ENCODE measurements around the gene DCAKD.

DCAKD gene

GRCh38 chr17:44988044-44988942 lies 63.1 kb downstream of the DCAKD start:
- Histone ChIP-seq H3K27ac (ENCODE audit: low read depth, low read length) (no peak overlapping the region), H3K4me3 (ENCODE audit: low read depth, low read length) (no peak overlapping the region), H3K36me3 (ENCODE audit: insufficient read depth, low read length) (no peaks in the 10 kb centered on the region), H2AFZ (ENCODE audit: low read length, unreplicated experiment) (no peak overlapping the region), H3K4me1 (ENCODE audit: control insufficient read depth, insufficient read depth, low read length, unreplicated experiment) (no peaks in the 10 kb centered on the region), H3K79me2 (ENCODE audit: control insufficient read depth, insufficient read depth, low read length, unreplicated experiment) (no peaks in the 10 kb centered on the region), H3K27me3 (ENCODE audit: insufficient read depth, low read length) (peaks cover 16% of the 10 kb centered on the region)

- Histone ChIP-seq H3K27ac (ENCODE audit: low read depth, low read length) (no peak overlapping the region), H3K79me2 (ENCODE audit: control insufficient read depth, insufficient read depth, low read length, unreplicated experiment) (no peaks in the 10 kb centered on the region), H2AFZ (ENCODE audit: low read length, unreplicated experiment) (no peak overlapping the region), H3K4me1 (ENCODE audit: control insufficient read depth, insufficient read depth, low read length, unreplicated experiment) (peaks cover 17% of the 10 kb centered on the region), H3K36me3 (ENCODE audit: insufficient read depth, low read length) (no peaks in the 10 kb centered on the region), H3K4me3 (ENCODE audit: low read depth, low read length) (no peak overlapping the region), H3K27me3 (ENCODE audit: insufficient read depth, low read length) (peaks cover 16% of the 10 kb centered on the region)
These were observed 67.9 kb downstream of the DCAKD start for GRCh38 chr17:44983563-44983962.

DNA sequence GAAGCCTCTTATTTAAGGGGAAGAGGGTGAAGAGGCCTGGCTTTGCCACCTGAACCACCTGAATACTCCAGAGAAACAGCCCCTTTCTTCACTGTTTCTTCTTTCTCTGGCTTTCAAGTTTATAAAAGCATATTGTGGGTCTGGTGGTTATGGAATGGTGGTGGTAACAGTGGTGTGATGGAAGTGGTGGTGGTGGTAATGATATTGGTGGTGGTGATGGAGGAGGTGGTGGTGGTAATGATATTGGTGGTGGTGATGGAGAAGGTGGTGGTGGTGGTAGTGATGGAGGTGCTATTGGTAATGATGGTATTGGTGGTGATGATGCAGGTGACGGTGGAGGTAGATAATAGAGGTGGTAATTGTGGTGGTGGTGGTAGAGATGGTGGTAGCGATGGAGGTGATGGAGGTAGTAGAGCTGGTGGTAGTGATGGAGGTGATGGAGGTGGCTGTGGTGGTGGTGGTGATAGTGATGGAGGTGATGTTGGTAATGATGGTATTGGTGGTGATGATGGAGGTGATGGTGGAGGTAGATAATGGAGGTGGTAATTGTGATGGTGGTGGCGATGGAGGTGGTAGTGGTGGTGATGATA lies 69.2 kb downstream of the DCAKD start:
- Histone ChIP-seq H3K27ac (ENCODE audit: low read depth, low read length) (peak overlapping the region; percentile 81; the same call in 1 of the 2 replicates), H3K36me3 (ENCODE audit: insufficient read depth, low read length) (no peaks in the 10 kb centered on the region), H3K4me3 (ENCODE audit: low read depth, low read length) (peak overlapping the region; percentile 72; the same call in 1 of the 2 replicates), H2AFZ (ENCODE audit: low read length, unreplicated experiment) (no peak overlapping the region), H3K27me3 (ENCODE audit: insufficient read depth, low read length) (peaks cover 10% of the 10 kb centered on the region), H3K79me2 (ENCODE audit: control insufficient read depth, insufficient read depth, low read length, unreplicated experiment) (no peaks in the 10 kb centered on the region), H3K4me1 (ENCODE audit: control insufficient read depth, insufficient read depth, low read length, unreplicated experiment) (peaks cover 17% of the 10 kb centered on the region)

DNA sequence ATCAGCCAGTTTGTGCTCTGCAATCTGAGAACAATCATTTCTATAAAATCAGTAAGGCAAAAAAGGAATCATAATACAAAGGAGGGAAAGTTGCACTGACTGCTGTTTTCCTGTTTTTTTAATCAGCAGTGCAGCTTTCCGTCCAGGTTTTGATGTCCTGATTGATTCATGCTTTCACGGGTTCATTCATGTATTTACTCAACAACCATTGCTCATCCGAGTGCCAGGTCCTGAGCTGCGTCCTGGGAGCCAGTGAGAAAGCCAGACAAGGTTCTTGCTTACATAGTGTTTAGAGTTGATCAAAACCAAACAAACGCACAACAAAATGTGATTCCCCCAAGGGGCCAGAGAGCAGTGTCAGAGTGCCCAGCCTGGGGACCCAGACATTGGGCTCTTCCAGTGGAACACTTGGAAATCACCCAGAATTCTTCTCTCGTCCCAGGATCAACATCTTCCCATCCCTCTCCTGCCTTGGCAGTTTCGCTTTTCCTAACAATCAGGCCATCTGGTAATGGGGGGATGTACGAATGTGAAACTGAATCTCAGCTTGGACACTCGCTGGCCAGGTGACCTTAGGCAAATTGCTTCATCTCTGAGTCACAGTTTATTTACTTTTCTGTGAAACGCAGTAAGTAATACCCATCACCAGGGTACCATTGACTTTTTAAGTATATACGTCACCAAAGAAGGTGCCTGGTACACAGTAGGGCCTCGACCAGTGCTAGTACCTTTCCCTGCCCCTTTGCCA lies 70.0 kb downstream of the DCAKD start:
- Histone ChIP-seq H3K27me3 (ENCODE audit: insufficient read depth, low read length) (peaks cover 6% of the 10 kb centered on the region), H2AFZ (ENCODE audit: low read length, unreplicated experiment) (peak overlapping the region; percentile 89), H3K27ac (ENCODE audit: low read depth, low read length) (peak overlapping the region; percentile 81), H3K4me3 (ENCODE audit: low read depth, low read length) (peak overlapping the region; percentile 72), H3K79me2 (ENCODE audit: control insufficient read depth, insufficient read depth, low read length, unreplicated experiment) (no peaks in the 10 kb centered on the region), H3K4me1 (ENCODE audit: control insufficient read depth, insufficient read depth, low read length, unreplicated experiment) (peaks cover 17% of the 10 kb centered on the region), H3K36me3 (ENCODE audit: insufficient read depth, low read length) (no peaks in the 10 kb centered on the region)

- no peak overlapping the region for H2AFZ ChIP-seq (ENCODE audit: low read length, unreplicated experiment)
- H3K79me2 ChIP-seq (ENCODE audit: control insufficient read depth, insufficient read depth, low read length, unreplicated experiment): no peaks in the 10 kb centered on the region
- no peak overlapping the region for H3K27ac ChIP-seq (ENCODE audit: low read depth, low read length)
- H3K4me3 ChIP-seq (ENCODE audit: low read depth, low read length): no peak overlapping the region
- peaks cover 17% of the 10 kb centered on the region for H3K4me1 ChIP-seq (ENCODE audit: control insufficient read depth, insufficient read depth, low read length, unreplicated experiment)
- H3K27me3 ChIP-seq (ENCODE audit: insufficient read depth, low read length): no peaks in the 10 kb centered on the region
- H3K36me3 ChIP-seq (ENCODE audit: insufficient read depth, low read length): no peaks in the 10 kb centered on the region
These were observed 71.9 kb downstream of the DCAKD start for GRCh38 chr17:44979426-44979995.

- Histone ChIP-seq H3K4me1 (ENCODE audit: control insufficient read depth, insufficient read depth, low read length, unreplicated experiment) (peaks cover 17% of the 10 kb centered on the region), H3K36me3 (ENCODE audit: insufficient read depth, low read length) (no peaks in the 10 kb centered on the region), H3K4me3 (ENCODE audit: low read depth, low read length) (no peak overlapping the region), H3K27me3 (ENCODE audit: insufficient read depth, low read length) (no peaks in the 10 kb centered on the region), H2AFZ (ENCODE audit: low read length, unreplicated experiment) (no peak overlapping the region), H3K79me2 (ENCODE audit: control insufficient read depth, insufficient read depth, low read length, unreplicated experiment) (no peaks in the 10 kb centered on the region), H3K27ac (ENCODE audit: low read depth, low read length) (no peak overlapping the region)
These were observed 72.6 kb downstream of the DCAKD start for GRCh38 chr17:44978807-44979206.

DNA sequence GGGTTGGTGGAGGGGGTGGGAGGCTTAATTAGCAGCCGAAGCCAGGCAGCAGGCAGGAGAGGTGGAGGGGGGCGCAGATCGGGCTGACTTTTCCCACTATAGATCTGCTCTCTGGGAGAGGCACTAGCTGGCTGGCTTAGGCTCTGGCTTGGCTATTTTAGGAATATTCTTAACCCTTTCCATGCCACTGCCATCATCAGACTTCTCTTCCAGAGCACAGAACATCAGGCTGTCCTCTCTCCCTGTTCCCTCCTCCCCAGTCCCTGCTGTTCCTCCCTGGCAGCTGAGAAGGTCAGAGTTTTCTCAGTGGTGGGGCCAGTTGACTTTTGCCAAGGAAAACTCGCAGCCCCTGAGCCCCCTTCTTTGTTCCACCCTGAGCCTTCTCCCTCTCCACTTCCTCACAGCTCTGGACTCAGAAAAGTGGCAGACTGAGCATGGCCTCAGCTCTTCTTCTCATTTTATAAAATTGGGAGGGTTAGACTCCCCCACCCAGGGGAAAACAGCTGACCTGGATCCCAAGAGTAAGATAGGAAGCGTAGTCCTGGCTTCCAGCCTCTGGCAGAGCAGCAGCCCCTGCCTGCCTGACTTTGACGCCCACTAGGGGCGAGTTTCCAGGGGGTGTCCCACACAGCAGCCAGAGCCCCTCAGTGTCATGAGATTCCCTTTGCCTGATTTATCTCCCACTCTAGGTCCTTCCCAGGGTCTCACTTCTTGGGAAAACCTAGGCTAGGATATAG lies 73.5 kb downstream of the DCAKD start:
- Histone ChIP-seq H3K36me3 (ENCODE audit: insufficient read depth, low read length) (no peaks in the 10 kb centered on the region), H3K27me3 (ENCODE audit: insufficient read depth, low read length) (no peaks in the 10 kb centered on the region), H3K4me1 (ENCODE audit: control insufficient read depth, insufficient read depth, low read length, unreplicated experiment) (peaks cover 20% of the 10 kb centered on the region), H3K27ac (ENCODE audit: low read depth, low read length) (no peak overlapping the region), H3K79me2 (ENCODE audit: control insufficient read depth, insufficient read depth, low read length, unreplicated experiment) (no peaks in the 10 kb centered on the region), H2AFZ (ENCODE audit: low read length, unreplicated experiment) (no peak overlapping the region), H3K4me3 (ENCODE audit: low read depth, low read length) (no peak overlapping the region)

DNA sequence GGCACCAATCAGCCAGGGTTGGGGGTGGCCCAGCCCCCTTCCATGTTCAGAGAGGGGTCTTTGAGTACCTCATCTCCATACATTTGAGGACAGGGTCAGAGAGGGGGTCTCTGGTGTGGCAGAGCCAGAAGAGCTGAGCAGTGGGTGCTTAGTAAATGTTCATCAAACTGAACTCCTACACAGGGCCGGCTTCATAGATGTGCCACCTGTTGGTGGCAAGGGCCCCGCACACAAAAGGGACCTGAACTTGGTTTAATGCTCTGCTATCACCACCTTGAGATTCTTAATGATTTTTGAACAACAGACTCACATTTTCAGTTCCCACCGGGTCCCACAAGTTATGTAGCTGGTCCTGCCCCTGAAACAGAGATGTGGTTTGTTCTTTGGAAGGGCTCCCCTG lies 74.4 kb downstream of the DCAKD start:
- Histone ChIP-seq H3K27me3 (ENCODE audit: insufficient read depth, low read length) (no peaks in the 10 kb centered on the region), H3K36me3 (ENCODE audit: insufficient read depth, low read length) (no peaks in the 10 kb centered on the region), H2AFZ (ENCODE audit: low read length, unreplicated experiment) (no peak overlapping the region), H3K4me3 (ENCODE audit: low read depth, low read length) (no peak overlapping the region), H3K27ac (ENCODE audit: low read depth, low read length) (no peak overlapping the region), H3K79me2 (ENCODE audit: control insufficient read depth, insufficient read depth, low read length, unreplicated experiment) (no peaks in the 10 kb centered on the region), H3K4me1 (ENCODE audit: control insufficient read depth, insufficient read depth, low read length, unreplicated experiment) (peaks cover 28% of the 10 kb centered on the region)

DNA sequence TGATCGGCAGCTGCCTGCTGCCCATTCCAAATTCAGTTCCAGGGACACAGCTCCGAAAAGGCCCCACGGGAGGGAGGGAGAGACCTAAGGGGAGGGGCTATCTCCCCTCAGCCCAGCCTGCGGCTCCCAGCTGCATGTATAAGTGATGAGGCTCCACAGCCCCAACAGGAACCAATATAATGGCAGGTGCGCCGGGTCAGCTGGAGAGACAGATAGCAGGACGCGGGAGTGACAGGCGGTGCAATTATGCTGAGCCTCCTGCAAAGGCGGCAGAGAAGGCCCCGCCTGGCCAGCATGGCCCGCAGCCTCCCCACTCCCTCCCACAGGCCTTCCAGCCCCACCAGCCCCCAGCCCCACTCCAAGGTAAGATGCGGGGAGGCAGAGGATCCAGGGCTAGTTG lies 75.2 kb downstream of the DCAKD start:
- H3K36me3 ChIP-seq (ENCODE audit: insufficient read depth, low read length): no peaks in the 10 kb centered on the region
- H2AFZ ChIP-seq (ENCODE audit: low read length, unreplicated experiment): no peak overlapping the region
- H3K4me3 ChIP-seq (ENCODE audit: low read depth, low read length): no peak overlapping the region
- peaks cover 25% of the 10 kb centered on the region for H3K4me1 ChIP-seq (ENCODE audit: control insufficient read depth, insufficient read depth, low read length, unreplicated experiment)
- no peak overlapping the region for H3K27ac ChIP-seq (ENCODE audit: low read depth, low read length)
- H3K27me3 ChIP-seq (ENCODE audit: insufficient read depth, low read length): no peaks in the 10 kb centered on the region
- no peaks in the 10 kb centered on the region for H3K79me2 ChIP-seq (ENCODE audit: control insufficient read depth, insufficient read depth, low read length, unreplicated experiment)
